K562 (cell line): ENCODE measurements around the gene OSBPL1A.

ENCODE experiments used
- ARHGAP35 ChIP-seq: fragments of 450-650 bp; IDR thresholded peaks from 2 replicates; pipeline ENCODE4 v1.6.1; 2018; ENCODE audit not compliant: partially characterized antibody
- CLOCK ChIP-seq: fragments of 250-450 bp; sonication (Bioruptor Pico); IDR thresholded peaks from 2 replicates; pipeline ENCODE4 v1.4.0; 2020; ENCODE audit warnings: mild to moderate bottlenecking, moderate library complexity, borderline replicate concordance
- DNMT1 ChIP-seq: fragments of 450-650 bp; IDR thresholded peaks from 2 replicates; pipeline ENCODE4 v1.6.1; 2016; ENCODE audit warnings: antibody characterized with exemption, mild to moderate bottlenecking
- FOXA1 ChIP-seq: fragments of 450-650 bp; IDR thresholded peaks from 2 replicates; pipeline ENCODE4 v1.6.1; 2016; ENCODE audit warnings: mild to moderate bottlenecking, borderline replicate concordance
- MXI1 ChIP-seq: IDR thresholded peaks from 2 replicates; pipeline ENCODE4 v1.6.1; 2011; ENCODE audit warnings: low read depth, mild to moderate bottlenecking, improper control_type of control experiment, low read length
- SREBF2 ChIP-seq: sonication (generic); formaldehyde crosslinking; IDR thresholded peaks from 2 replicates; pipeline ENCODE4 v1.4.0; 2020; ENCODE audit warnings: mild to moderate bottlenecking, missing genetic modification reagents
- ZNF174 ChIP-seq: fragments of 250-450 bp; sonication (Bioruptor Pico); IDR thresholded peaks from 2 replicates; pipeline ENCODE4 v1.4.0; 2020; ENCODE audit warnings: mild to moderate bottlenecking
- TF ChIP-seq, protein P1 (sequence below), 3 experiments: IDR thresholded peaks in 2 of 3; conservative IDR thresholded peaks in 1 of 3; 2 replicates each; pipeline ENCODE4 v1.5.1; 2011 to 2012; ENCODE audit warnings: low read length in 3 of 3, mild to moderate bottlenecking in 3 of 3, control low read depth in 2 of 3, improper control_type of control experiment in 1 of 3, inconsistent platforms in 1 of 3, low read depth in 1 of 3, mixed read lengths in 1 of 3, moderate library complexity in 1 of 3; ENCODE audit not compliant: insufficient read depth in 2 of 3
- TF ChIP-seq, protein P2 (sequence below): fragments of 250-450 bp; sonication (Bioruptor Pico); IDR thresholded peaks from 2 replicates; pipeline ENCODE4 v1.9.0; 2021; ENCODE audit warnings: mild to moderate bottlenecking, inconsistent platforms

- TF ChIP-seq FOXA1 (no peak), DNMT1 (no peak), ZNF174 (CRISPR knock-in tag) (no peak), CLOCK (no peak), MXI1 (no peak), ARHGAP35 (no peak), SREBF2 (no peak)
- TF ChIP-seq, protein P1, sequence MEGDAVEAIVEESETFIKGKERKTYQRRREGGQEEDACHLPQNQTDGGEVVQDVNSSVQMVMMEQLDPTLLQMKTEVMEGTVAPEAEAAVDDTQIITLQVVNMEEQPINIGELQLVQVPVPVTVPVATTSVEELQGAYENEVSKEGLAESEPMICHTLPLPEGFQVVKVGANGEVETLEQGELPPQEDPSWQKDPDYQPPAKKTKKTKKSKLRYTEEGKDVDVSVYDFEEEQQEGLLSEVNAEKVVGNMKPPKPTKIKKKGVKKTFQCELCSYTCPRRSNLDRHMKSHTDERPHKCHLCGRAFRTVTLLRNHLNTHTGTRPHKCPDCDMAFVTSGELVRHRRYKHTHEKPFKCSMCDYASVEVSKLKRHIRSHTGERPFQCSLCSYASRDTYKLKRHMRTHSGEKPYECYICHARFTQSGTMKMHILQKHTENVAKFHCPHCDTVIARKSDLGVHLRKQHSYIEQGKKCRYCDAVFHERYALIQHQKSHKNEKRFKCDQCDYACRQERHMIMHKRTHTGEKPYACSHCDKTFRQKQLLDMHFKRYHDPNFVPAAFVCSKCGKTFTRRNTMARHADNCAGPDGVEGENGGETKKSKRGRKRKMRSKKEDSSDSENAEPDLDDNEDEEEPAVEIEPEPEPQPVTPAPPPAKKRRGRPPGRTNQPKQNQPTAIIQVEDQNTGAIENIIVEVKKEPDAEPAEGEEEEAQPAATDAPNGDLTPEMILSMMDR (IDR thresholded peaks at IDR 0.05 in 2 of 3, conservative IDR thresholded peaks at IDR 0.05 in 1 of 3; ENCODE audit: insufficient read depth in 2 of 3, low read depth in 1 of 3, low read length in 3 of 3): no peak
- TF ChIP-seq, protein P2, sequence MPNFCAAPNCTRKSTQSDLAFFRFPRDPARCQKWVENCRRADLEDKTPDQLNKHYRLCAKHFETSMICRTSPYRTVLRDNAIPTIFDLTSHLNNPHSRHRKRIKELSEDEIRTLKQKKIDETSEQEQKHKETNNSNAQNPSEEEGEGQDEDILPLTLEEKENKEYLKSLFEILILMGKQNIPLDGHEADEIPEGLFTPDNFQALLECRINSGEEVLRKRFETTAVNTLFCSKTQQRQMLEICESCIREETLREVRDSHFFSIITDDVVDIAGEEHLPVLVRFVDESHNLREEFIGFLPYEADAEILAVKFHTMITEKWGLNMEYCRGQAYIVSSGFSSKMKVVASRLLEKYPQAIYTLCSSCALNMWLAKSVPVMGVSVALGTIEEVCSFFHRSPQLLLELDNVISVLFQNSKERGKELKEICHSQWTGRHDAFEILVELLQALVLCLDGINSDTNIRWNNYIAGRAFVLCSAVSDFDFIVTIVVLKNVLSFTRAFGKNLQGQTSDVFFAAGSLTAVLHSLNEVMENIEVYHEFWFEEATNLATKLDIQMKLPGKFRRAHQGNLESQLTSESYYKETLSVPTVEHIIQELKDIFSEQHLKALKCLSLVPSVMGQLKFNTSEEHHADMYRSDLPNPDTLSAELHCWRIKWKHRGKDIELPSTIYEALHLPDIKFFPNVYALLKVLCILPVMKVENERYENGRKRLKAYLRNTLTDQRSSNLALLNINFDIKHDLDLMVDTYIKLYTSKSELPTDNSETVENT (CRISPR knock-in tag): no peak
These were observed 135.5 kb downstream of the OSBPL1A start for GRCh38 chr18:24262087-24262486.
